K562 (cell line): Measurements from ENCODE around the gene SPARC. TPM values are rescaled to one million over a fixed set of nuclear protein-coding genes. Genes with fewer than 3 reads are reported as not detected.

ENCODE experiments used
- ATAC-seq: fragments of 200-7000 bp; cut with Tn5 transposase; 3 replicates; pipeline ENCODE4 v1.9.1; 2020; ENCODE audit warnings: moderate library complexity
- BruUV-seq: library from RNA; stranded (reverse); fragments of 400-500 nt; replicated peaks from 2 replicates; lab custom pipeline; 2021; lab: Mats Ljungman, UMichigan
- CTCF ChIA-PET: fragments of 300-600 bp; formaldehyde crosslinking; extraction: SDS; loops from one replicate; lab custom pipeline; 2021; ENCODE audit warnings: low intra/inter-chr PET ratio; lab: Yijun Ruan, JAX
- POLR2A ChIA-PET: fragments of 300-600, 350-650 bp; sonication (Branson Sonifier 250); formaldehyde crosslinking; extraction: SDS; loops from one replicate; lab custom pipeline; 2021; ENCODE audit warnings: antibody characterized with exemption, inconsistent platforms; lab: Yijun Ruan, JAX
- DNase-seq, 4 experiments: peaks; one replicate each; pipeline versions ENCODE4 v3.0.0 to v3.0.0-alpha.2; 2011 to 2018; ENCODE audit warnings: low spot score in 3 of 4, mixed read lengths in 3 of 4; ENCODE audit errors: extremely low read depth in 1 of 4
- FAIRE-seq: peaks from 2 replicates; lab custom pipeline; 2011; peaks lifted over from hg19 to GRCh38; lab: Jason Lieb, UNC
- H2AFZ ChIP-seq: 2 replicates; pipeline ENCODE4 v1.6.0; 2011; ENCODE audit warnings: low read depth, low read length, control low read depth, inconsistent platforms
- H3K27ac ChIP-seq: fragments of 200-600 bp; 3 replicates; pipeline ENCODE4 v1.8.0; 2011; ENCODE audit warnings: low read depth, mild to moderate bottlenecking, control low read depth, inconsistent platforms, low read length, moderate library complexity, mixed read lengths; ENCODE audit errors: extremely low read depth
- H3K27me3 ChIP-seq, 2 experiments: fragments of 300-600 bp in 1 of 2; 2 replicates in 1 of 2; 3 replicates in 1 of 2; pipeline versions ENCODE4 v1.6.0 to v1.8.0; 2011; ENCODE audit warnings: inconsistent platforms in 2 of 2, low read length in 2 of 2, mild to moderate bottlenecking in 1 of 2, mixed read lengths in 1 of 2, moderate library complexity in 1 of 2; ENCODE audit not compliant: control insufficient read depth in 2 of 2, insufficient read depth in 2 of 2
- H3K36me3 ChIP-seq: fragments of 300-600 bp; 3 replicates; pipeline ENCODE4 v1.8.0; 2011; ENCODE audit warnings: mild to moderate bottlenecking, low read length, inconsistent platforms; ENCODE audit not compliant: control insufficient read depth, insufficient read depth
- H3K4me1 ChIP-seq, 2 experiments: fragments of 200-600 bp in 1 of 2; replicated peaks in 1 of 2; 2 replicates in 1 of 2; 3 replicates in 1 of 2; pipeline versions ENCODE4 v1.5.1 to v1.8.0; 2011; ENCODE audit warnings: inconsistent platforms in 2 of 2, low read length in 2 of 2, mild to moderate bottlenecking in 1 of 2, mixed read lengths in 1 of 2, moderate library complexity in 1 of 2; ENCODE audit not compliant: control insufficient read depth in 2 of 2, insufficient read depth in 2 of 2
- H3K4me2 ChIP-seq: 2 replicates; pipeline ENCODE4 v1.6.1; 2011; ENCODE audit warnings: low read length, control low read depth, inconsistent platforms, mixed read lengths; ENCODE audit not compliant: insufficient read depth
- H3K4me3 ChIP-seq: fragments of 200-600 bp; sonication (generic), shearing (Covaris generic); 2 replicates; pipeline ENCODE4 v1.5.1; 2016; ENCODE audit warnings: control low read depth, inconsistent platforms
- H3K79me2 ChIP-seq: fragments of 200-600 bp; 3 replicates; pipeline ENCODE4 v1.8.0; 2011; ENCODE audit warnings: low read length, inconsistent platforms; ENCODE audit not compliant: control insufficient read depth, insufficient read depth
- H3K9ac ChIP-seq, 2 experiments: 2 replicates each; pipeline versions ENCODE4 v1.6.0 to v1.6.1; 2011; ENCODE audit warnings: low read depth in 2 of 2, low read length in 2 of 2, control low read depth in 1 of 2, inconsistent platforms in 1 of 2, mild to moderate bottlenecking in 1 of 2, mixed read lengths in 1 of 2; ENCODE audit not compliant: insufficient read depth in 1 of 2
- H3K9me1 ChIP-seq: one replicate; pipeline ENCODE4 v1.6.0; 2011; ENCODE audit warnings: inconsistent platforms, mild to moderate bottlenecking, low read length, moderate library complexity; ENCODE audit not compliant: control insufficient read depth, insufficient read depth
- H3K9me3 ChIP-seq: replicated peaks from 2 replicates; pipeline ENCODE4 v1.5.1; 2011; ENCODE audit warnings: low read depth, low read length, inconsistent platforms; ENCODE audit not compliant: control insufficient read depth, insufficient read depth
- H4K20me1 ChIP-seq: replicated peaks from 2 replicates; pipeline ENCODE4 v1.6.1; 2011; ENCODE audit warnings: low read length, inconsistent platforms, mixed read lengths; ENCODE audit not compliant: control insufficient read depth, insufficient read depth
- CHD2 ChIP-seq: IDR thresholded peaks from 2 replicates; pipeline ENCODE4 v1.6.1; 2011; ENCODE audit warnings: low read depth, low read length
- COPS2 ChIP-seq: fragments of 450-650 bp; conservative IDR thresholded peaks from 2 replicates; pipeline ENCODE4 v1.6.1; 2016; ENCODE audit warnings: mild to moderate bottlenecking, moderate library complexity
- FOXP4 ChIP-seq: sonication (generic); formaldehyde crosslinking; IDR thresholded peaks from 2 replicates; pipeline ENCODE4 v1.8.0; 2022; ENCODE audit warnings: mild to moderate bottlenecking, missing genetic modification reagents, borderline replicate concordance
- MEIS2 ChIP-seq: fragments of 450-650 bp; IDR thresholded peaks from 2 replicates; pipeline ENCODE4 v1.6.1; 2014; ENCODE audit warnings: mild to moderate bottlenecking; ENCODE audit not compliant: partially characterized antibody
- MYNN ChIP-seq, 2 experiments: sonication (generic); formaldehyde crosslinking in 1 of 2; IDR thresholded peaks; 2 replicates each; pipeline versions ENCODE4 v1.5.0 to v1.6.1; 2016 to 2020; ENCODE audit warnings: antibody characterized with exemption in 1 of 2, missing genetic modification reagents in 1 of 2
- NFE2L1 ChIP-seq: fragments of 450-650 bp; IDR thresholded peaks from 2 replicates; pipeline ENCODE4 v1.6.1; 2016; ENCODE audit warnings: missing genetic modification characterization, low read depth, mild to moderate bottlenecking, missing compliant biosample characterization, moderate library complexity, borderline replicate concordance
- NUFIP1 ChIP-seq: fragments of 450-650 bp; IDR thresholded peaks from 2 replicates; pipeline ENCODE4 v1.6.1; 2018; ENCODE audit not compliant: partially characterized antibody
- RAD21 ChIP-seq, 2 experiments: fragments of 250-450 bp in 1 of 2; fragments of 450-650 bp in 1 of 2; sonication (Bioruptor Pico) in 1 of 2; formaldehyde crosslinking in 1 of 2; IDR thresholded peaks in 1 of 2; conservative IDR thresholded peaks in 1 of 2; 2 replicates each; pipeline versions ENCODE4 v1.4.0 to v1.8.0; 2020 to 2022; ENCODE audit warnings: mild to moderate bottlenecking in 2 of 2, moderate library complexity in 1 of 2
- THRB ChIP-seq: fragments of 450-650 bp; formaldehyde crosslinking; conservative IDR thresholded peaks from 2 replicates; pipeline ENCODE4 v1.4.0; 2022; ENCODE audit warnings: mild to moderate bottlenecking, missing genetic modification characterization
- ZNF57 ChIP-seq: fragments of 450-650 bp; formaldehyde crosslinking; IDR thresholded peaks from 2 replicates; pipeline ENCODE4 v1.4.0; 2020; ENCODE audit warnings: mild to moderate bottlenecking, moderate library complexity
- WGBS: fragments of 100-300 bp; shearing (Covaris generic); methylation state at CpG from one replicate; pipeline ENCODE4 v1.1.6; 2016; ENCODE audit warnings: low coverage, mixed read lengths; ENCODE audit not compliant: insufficient coverage; ENCODE audit errors: missing lambda C conversion rate; 5-methylcytosine and 5-hydroxymethylcytosine counted together
- in situ Hi-C: fragments of 300-500 bp; cut with MboI; formaldehyde crosslinking; loops from 4 replicates; pipeline ENCODE4 v1.15.0; 2018; ENCODE audit warnings: inconsistent platforms, mixed read lengths
- intact Hi-C: fragments of 100-400 bp; cut with micrococcal nuclease; formaldehyde crosslinking; loops from 2 replicates; pipeline ENCODE4 v1.14.2; 2022
- polyA plus RNA-seq, 8 experiments: library from polyadenylated mRNA; depleted of rRNA in 4 of 8; stranded (reverse) in 5 of 8; unstranded in 3 of 8; fragments of >200 nt; fragmentation: Nextera tagmentation in 2 of 8; fragmentation: Illumina TruSeq in 1 of 8; extraction: Ambion mirVana in 2 of 8; extraction: Trizol in 1 of 8; gene quantifications; 2 replicates each; pipeline versions ENCODE4 v1.2.1 to v1.2.3, GENCODE V29; 2011 to 2014; ENCODE audit warnings: inconsistent platforms in 1 of 8, missing spikeins in 1 of 8
- total RNA-seq, 7 experiments: library from RNA; depleted of rRNA in 6 of 7; stranded (reverse); fragments of >200 nt in 6 of 7; fragmentation: Illumina TruSeq in 2 of 7; extraction: Trizol in 2 of 7; gene quantifications; 2 replicates each; pipeline versions ENCODE4 v1.2.1 to v1.2.3, GENCODE V29; 2011 to 2021; ENCODE audit warnings: low replicate concordance in 1 of 7

SPARC gene
- total and polyA plus RNA-seq, 9 of the 15 experiments (the other 6 are each of a cell fraction or from before 2014, with no cell fraction given) = 6.1 to 35.6 (median 12.2) TPM

- Histone ChIP-seq H3K4me1 (no peaks in the 10 kb centered on the region), H3K9me1 (no peaks in the 10 kb centered on the region), H3K27me3 (peaks cover 14 to 34% of the 10 kb centered on the region in 2 experiments; a peak in 3 of 5 replicates), H2AFZ (no peak overlapping the region), H3K9ac (no peak overlapping the region), H3K27ac (no peak overlapping the region), H3K4me3 (no peak overlapping the region), H3K4me2 (no peak overlapping the region), H4K20me1 (no peaks in the 10 kb centered on the region; the same call in 1 of the 2 replicates), H3K36me3 (no peaks in the 10 kb centered on the region), H3K79me2 (no peaks in the 10 kb centered on the region), H3K9me3 (no peaks in the 10 kb centered on the region)
- TF ChIP-seq ZNF57 (no peak), NFE2L1 (tag) (no peak), NUFIP1 (no peak), MYNN (IDR thresholded peaks at IDR 0.05) (no peak), MYNN (CRISPR knock-in tag; IDR thresholded peaks at IDR 0.05) (no peak), THRB (CRISPR knock-in tag) (no peak), FOXP4 (no peak), MEIS2 (no peak), RAD21 (CRISPR knock-in tag; conservative IDR thresholded peaks at IDR 0.05 in 1 of 2, IDR thresholded peaks at IDR 0.05 in 1 of 2) (no peak), COPS2 (no peak), CHD2 (no peak)
- WGBS = 3% methylated on average over 4 of the region's 4 CpGs
- in situ Hi-C loops = no loop called here
- no TSS peak for BruUV-seq
- DNase-seq = no peak
- intact Hi-C loops = no loop called here
- no peak for ATAC-seq
- CTCF ChIA-PET = no interaction called here
- POLR2A ChIA-PET = interaction anchor here (0.5 to 0.9 kb wide), 3 partner anchors 28 to 89 kb away, joined by 3 to 5 read pairs (median 3); no protein-coding TSS in a partner anchor
- no peak for FAIRE-seq
These were observed 48.1 kb downstream of the SPARC start for GRCh38 chr5:151638619-151639018.
